ENCODE results near the gene DLEC1.
"Not testable (repeated sequence)": the region's sequence is repeated elsewhere in the genome, so short reads cannot be mapped to it uniquely, and the experiment has no call there.

DLEC1 gene

DNA sequence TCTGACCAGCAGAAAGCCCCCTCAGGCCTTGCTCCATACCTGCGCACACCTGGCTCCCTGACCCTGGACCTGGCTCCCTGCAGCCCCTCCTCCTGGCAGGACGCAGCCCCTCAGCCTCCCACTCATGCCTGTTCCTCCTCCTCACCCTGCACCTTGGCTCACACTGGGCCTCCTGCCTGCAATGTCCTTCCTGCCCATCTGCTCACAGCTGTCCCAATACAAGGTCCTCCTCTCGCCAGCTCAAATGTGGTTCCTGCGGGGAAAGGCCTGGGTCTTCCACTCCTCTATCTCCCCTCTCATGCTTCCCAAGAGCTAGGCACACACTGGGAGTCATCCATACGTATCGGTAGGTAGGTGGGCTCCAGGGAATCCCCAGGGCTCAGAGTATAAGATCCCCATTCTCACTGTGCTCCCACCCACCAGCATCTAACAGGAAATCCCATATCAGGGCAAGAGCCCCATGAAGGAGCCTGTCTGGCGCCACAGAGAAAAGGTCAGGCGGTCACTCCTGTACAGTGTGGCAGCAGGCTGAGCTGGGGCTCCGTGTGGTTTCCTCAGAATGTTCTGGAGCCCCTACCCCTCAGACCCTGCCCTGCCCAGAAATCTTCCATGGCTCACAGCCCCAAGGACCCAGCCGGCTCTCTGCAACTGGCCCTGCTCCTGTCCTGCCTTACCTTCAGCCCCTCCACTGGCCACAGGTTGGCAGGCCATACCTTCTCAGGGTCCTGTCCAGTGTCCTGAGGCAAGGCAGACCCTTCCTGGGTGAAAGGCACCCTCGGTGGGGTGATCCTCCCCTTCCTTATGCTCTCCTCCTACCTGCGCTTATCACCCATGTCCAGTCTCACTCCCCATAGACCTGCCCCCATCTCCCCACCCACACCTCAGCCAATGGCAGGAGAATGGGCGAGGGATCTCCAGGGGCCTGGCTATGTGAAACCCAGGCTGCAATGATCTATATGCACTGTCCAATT, 20.4 kb upstream of the DLEC1 start:
- DNase-seq (ENCODE audit: low spot score), result no peak

DNA sequence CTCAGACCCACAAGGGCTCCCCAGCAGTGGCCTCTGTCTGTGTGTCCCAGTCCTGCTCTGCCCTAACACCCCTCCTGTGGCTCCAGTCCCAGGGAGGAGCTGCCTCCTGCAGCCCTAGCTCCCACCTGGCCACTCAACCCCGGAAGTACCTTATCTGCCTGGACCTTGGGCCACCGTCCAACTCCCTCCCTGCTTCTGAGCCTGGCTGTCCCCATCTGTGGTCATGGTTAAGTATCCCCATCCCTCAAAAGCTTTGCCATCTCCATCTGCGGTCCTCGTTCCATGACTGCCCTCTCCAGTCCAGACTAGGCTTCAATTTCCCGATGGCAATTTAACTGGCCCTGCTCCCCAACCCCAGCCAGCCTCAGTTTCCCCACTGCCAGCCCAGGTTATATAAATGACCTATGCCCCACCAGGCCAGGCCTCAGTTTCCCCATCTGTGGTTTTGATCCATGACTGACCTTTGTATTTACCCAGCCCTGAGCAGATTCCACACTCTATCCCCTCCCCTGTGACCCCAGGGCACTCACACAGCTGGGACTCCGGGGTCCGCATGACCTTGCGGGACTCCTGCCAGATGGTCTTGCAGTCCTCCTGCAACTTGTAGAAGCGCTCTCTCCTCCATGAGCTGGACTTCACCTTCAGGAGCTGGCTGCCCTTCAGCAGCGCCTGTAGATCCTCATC, 19.2 kb upstream of the DLEC1 start:
- no peak for DNase-seq (ENCODE audit: low spot score)

DNA sequence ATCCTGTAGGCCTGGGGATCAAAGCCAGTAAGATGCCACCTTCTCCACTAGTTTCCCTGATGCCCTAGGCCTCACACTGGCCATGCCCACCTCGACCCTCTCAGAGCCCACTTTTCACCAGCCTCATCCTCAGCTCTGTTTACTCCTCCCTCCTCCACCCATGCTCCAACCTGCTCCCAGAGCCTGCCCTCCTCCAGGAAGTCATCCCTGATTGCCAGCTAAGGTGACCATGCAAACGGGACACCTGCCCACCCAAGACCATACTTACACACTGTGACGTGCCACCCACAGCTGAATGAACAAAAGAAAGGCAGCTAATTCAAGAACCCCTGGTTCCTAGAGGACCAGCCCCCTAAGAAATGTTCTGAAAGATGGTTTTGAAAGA, 18.7 kb upstream of the DLEC1 start:
- no peak for DNase-seq (ENCODE audit: low spot score)

- no peak for DNase-seq (ENCODE audit: low spot score)
Measured at GRCh38 chr3:38021196-38021595, 17.8 kb upstream of the DLEC1 start.

DNA sequence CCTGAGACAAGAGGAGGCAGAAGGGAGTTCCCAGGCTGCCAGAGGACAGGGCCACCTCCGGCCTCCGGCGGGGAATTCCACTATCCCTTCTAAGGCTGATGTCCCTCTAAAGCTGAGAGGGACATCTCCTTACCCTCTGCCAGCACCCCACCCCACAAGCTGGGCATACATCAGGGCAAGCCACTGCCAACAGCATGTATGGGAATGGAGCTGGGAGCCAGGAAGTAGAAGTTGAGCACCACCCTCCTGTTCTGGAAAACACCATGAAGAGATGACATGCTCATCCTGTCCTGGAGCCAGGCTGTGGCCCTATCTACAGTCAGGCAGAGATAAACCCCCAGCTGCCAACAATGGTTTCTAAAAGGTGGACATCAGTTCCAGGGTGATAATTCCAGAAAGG, 16.7 kb upstream of the DLEC1 start:
- no peak for DNase-seq (ENCODE audit: low spot score)

DNA sequence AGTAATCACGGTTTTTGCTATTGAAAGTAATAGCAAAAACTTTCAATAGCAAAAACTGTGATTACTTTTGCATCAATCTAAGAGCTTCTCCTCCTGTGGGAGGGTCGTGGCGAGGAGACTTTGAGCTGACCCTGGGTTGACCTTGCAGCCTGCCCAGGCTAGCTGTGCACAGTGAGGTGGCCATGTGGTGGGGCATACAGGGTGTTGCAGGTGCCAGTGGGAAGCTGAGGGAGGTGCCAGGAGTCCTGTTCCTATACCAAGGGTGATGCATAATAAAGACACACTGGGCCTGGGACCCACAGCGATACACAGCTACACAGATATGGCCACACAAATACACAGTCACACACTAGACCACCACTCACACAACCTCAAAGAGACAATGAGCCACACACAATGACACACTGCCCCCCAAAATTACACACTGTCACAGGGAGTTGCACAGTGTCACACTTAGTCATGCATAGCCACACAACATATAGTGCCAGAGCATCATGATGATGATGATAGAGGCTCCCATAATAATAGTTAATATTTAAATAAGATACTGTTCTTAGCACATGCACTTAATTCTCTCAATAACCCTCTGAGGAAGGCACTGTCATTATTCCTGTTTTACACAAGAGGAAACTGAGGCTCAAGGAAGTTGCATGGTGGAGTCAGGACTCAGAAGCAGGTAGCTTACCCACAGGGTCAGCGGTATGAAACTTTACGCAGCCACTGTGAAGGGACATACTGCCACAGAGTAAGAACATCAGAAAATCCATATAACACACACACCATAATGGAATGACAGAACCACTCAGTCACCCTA, 15.9 kb upstream of the DLEC1 start:
- DNase-seq (ENCODE audit: low spot score), result no peak

GRCh38 chr3:38026856-38027255, 12.2 kb upstream of the DLEC1 start:
- DNase-seq (ENCODE audit: low spot score), result no peak

- no peak for DNase-seq (ENCODE audit: low spot score)
Measured at GRCh38 chr3:38027466-38028465, 11.2 kb upstream of the DLEC1 start.

GRCh38 chr3:38028621-38029361, 10.2 kb upstream of the DLEC1 start:
- DNase-seq (ENCODE audit: low spot score), result no peak

DNA sequence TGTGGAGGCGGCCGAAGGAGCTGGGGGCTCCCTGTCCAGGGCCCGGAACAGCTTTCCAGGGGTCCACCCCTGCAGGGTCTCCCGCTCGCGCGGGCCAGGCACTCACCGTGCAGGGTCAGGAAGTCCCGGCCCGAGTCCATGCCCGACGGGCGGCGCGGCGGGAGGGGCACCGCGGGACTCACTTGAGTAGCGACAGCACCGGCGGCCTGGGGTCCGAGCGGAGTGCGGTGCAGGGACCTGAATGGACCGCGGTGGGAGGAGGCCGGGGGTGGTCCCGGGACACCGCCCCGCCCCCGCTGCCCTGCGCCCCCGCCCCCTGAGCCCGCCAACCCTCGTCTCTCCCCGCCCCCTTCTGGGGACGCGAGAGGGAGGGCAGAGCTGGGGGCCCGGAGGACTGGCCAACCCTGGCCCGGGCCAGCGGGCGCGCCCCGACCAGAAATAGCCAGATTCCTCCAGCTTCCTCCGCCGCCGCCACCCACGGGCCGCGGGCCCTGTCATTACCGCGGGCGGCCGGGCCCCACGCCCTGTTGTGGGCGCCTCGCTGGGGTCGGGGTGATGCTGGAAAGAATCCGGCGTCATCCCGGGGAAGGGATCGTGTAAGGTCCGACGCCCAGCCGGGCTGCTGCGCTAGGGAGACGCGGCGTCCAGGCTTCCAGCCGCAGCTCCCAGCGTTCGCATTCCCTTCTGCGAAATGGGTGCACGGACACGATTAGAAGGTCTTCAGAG, 9.4 kb upstream of the DLEC1 start, which contains the start of gene PLCD1:
Gene PLCD1, minus strand, starts transcription at position 243 of the 726 bp plus-strand sequence. Its CDS starts 103 bp downstream, at position 140.
- DNase-seq (ENCODE audit: low spot score), result peak; percentile 90

DNA sequence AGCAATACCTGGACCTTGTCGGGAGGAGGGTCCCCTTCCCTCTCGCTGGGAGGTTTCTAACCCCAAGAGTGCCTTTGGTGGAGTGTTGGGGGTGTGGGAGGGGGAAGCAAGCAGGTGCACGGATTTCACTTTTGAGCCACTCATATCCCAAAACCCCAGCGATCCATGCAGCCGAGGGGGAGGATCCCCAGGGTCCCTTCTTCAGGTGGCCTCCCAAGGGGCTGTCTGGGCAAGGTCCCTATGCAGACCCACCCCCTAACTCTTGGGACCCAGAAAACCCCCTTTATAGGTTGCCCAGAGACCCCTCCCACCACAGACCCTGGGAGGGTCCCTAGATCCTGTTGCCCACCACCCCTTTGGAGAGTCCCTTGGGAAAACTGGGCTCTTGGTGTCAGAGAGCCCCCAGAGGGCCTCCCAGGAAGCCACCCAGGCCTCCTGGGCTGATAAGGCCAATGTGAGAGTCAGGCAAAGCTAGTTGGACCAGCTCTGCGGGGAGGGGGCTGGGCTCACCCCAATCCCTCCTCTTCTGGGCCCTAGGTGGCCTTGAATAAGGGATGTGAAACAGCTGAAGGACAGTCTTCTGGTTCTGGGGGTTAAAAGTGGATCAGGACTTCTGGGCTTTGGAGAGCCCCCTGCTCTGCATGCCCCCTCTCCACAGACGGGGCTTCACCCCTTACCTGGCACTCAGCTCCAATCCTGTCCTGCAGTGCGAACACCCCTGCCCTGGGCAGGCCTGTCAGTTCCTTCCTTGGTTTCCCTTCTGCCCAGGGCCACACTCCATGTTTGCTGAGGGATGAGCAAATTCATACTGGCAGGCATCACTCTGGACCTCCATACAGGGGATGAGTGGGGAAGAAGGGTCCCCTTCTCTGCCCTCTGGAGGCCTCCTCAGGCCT, 8.6 kb upstream of the DLEC1 start:
- DNase-seq (ENCODE audit: low spot score), result no peak

GRCh38 chr3:38031022-38031994, 7.7 kb upstream of the DLEC1 start:
- no peak for DNase-seq (ENCODE audit: low spot score)

- no peak for DNase-seq (ENCODE audit: low spot score)
Measured at GRCh38 chr3:38032328-38032865, 6.6 kb upstream of the DLEC1 start.

DNA sequence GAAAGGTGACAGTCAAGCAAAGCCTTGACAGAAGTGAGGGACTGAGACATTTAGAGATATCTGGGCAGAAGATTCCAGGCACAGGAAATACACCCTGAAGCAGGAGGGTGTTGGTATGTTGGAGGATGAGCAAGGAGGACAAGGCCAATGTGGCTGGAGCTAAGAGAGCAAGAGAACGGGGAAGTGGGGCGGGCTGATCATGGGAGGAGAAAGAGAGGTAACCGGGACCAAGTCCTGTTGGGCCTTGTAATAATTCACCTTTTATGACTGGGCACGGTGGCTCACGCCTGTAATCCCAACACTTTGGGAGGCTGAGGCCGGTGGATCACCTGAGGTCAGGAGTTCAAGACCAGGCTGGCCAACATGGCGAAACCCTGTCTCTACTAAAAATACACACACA, 5.4 kb upstream of the DLEC1 start:
- not testable (repeated sequence) for DNase-seq (ENCODE audit: low spot score)

DNA sequence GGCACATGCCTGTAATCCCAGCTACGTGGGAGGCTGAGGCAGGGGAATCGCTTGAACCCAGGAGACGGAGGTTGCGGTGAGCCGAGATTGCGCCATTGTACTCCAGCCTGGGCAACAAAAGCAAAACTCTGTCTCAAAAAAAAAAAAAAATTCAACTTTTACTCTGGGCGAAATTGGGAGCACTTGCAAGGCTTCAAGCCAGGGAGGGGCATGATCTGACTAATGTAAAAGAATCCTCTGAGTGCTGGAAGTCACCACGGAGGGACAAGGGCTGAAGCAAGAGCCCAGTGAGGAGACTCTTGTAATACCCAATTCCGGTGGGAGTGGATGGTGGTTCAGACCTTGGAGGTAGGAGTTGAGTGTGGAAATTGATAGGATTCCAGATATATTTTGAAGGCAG, 4.7 kb upstream of the DLEC1 start:
- DNase-seq (ENCODE audit: low spot score), result not testable (repeated sequence)

- no peak for DNase-seq (ENCODE audit: low spot score)
Measured at GRCh38 chr3:38036286-38036685, 2.7 kb upstream of the DLEC1 start.

DNA sequence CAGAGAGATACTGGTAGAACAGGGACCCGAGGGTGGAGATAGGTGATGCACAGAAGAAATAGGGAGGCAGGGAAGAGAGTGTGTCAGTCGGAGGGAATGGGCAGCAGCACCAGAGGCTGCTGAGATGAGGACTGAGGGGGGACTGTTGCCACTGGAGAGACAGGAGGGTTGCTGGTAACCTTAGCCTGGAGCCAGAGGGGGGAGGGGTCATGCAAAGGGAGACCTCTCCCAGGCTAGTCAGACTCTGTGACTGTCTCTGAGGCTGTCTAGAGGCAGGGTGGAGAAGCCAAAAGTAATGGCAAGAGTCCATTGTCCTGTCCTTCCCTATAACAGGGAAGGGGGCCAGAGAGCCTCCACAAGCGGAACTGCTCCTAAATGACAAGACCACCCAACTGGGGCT, 2.1 kb upstream of the DLEC1 start:
- DNase-seq (ENCODE audit: low spot score), result no peak

Data from hepatic stellate cell (primary cell).